ENCODE measurements around the gene KDM8.

The KDM8 gene

DNA sequence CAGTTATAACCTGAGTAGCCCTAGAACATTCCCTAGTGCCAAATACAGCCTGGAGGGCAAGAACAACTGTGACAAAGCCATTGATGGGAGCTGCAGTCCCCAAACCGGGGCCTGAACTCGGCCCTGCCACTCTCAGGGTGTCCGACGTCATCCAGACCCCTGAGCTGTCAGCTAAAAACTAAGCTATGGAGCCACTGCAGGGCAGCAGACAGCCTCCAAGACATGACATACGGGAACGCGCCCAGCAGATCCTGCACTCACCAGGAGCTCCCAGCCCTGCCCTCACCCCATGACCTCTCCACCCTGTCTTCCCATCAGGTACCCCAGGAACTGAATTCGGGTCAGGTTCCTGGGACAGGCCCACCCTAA, 28.4 kb downstream of the KDM8 start:
- DNase-seq (ENCODE audit: low read depth) = no peak

- peak; percentile 46 for DNase-seq (ENCODE audit: low read depth)
Observed at GRCh38 chr16:27232061-27232900, 29.0 kb downstream of the KDM8 start.

DNA sequence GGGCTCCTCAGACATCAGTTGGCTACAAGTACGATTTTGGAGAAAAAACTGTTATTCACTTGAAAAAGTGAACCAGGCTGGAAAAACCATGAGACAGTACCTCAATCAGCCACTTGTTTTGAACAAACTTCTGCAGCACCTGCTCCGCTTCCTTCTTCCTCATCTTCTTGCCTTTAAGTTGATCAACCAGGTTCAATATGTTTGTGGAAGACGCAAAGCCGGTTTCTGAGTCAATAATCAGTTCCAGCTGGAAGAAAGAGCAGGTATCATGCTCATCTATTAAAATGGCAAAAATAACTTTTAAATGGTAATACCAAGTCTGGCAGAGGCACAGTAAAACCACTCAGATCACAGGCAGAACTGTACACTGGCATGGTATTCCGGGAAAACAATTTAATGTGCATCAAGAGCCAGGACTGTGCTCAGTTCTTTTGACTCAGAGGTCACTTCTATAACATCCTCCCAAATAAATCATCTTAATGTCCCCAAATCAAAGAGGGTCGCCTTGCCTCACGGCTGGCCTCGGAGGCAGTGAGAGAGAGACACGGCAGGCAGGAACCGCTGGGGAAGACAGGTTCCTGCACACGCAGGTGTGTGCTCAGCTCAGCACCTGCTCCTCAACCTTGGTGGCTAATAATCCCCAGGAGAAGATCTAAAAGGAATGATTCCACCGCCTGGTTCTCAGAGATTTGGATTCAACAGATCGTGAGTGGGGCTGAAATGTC, 29.7 kb downstream of the KDM8 start:
- no peak for DNase-seq (ENCODE audit: low read depth)

DNA sequence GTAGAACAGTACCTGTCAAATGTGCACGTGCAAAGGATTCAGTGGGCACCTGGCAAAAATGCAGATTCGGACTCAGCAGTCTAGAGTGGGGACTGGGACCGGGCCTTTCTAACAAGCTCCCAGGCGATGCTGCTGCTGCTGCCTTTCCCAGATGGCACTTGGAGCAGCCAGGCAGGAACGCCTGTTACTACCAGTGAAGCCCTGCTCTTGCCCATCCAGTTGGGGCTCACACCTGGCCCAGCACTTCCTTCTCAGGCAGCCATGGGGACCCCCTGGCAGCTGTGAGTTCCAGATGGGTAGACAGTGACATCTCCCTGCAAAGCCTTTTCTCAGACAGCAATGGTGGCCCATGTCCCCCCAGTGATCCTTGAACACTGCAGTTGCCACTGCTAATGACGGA, 30.4 kb downstream of the KDM8 start:
- DNase-seq (ENCODE audit: low read depth) = no peak

DNA sequence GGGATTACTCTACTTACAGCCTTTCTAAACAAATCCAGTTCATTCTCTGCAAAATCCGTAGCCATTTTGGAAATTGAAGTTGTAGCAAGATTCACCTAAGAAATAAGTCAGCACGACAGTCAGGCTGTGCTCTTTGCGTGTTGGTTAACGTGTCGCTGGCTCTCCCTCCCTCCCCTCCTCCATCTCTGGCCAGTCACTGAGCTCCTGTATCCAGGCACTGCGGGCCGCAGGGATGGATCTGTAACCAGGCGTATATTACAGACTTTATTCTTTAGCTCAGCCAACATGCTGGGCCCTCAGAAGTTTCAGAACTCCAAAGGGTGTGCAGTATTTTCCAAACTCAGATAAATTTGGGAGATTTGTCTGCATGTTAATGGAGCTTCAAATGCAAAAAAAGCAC, 30.8 kb downstream of the KDM8 start:
- DNase-seq (ENCODE audit: low read depth) = no peak

GRCh38 chr16:27234603-27235002, 31.3 kb downstream of the KDM8 start:
- no peak for DNase-seq (ENCODE audit: low read depth)

DNA sequence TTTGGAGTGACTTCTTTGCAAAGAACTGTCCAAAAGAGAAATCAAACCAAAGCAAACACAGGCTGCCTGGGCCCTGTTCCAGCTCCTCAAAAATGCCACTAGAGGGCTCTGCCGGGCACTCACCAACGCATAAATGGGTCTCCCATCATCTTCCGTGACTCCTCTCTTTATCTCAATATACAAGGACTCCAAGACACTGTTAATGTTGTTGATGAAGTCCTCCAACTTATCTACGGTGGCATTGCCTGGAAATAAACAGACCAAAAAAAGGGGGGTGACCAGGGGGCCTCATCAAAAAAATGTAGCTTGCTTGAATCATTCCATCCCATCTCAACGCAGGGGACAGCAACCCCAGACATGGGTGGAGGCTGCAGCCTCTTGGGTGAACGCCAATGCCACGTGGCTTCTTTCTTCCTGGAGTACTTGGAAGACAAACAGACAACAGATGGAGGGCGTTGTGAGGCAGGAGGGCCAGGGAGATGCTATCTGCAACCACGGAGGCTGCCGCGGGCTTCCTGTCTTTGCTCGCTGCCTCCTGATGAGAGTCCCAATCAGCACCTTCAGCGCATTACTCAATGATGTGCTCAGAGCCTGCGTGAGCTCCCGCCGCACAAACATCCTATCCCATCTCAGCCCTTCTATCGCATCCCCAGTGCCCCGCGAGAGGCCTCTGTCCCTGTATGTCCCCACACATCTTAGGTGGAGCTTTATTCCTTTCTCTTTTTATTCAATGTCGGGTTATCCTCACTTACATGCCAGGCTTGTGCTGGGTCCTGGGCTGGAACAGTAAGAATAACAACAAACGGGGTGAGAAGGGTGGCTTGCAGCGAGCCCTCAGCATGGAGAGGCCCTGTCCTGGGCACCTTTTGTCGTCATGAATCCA, 32.0 kb downstream of the KDM8 start:
- peak; percentile 78 for DNase-seq (ENCODE audit: low read depth)

GRCh38 chr16:27235938-27236245, 32.6 kb downstream of the KDM8 start:
- DNase-seq (ENCODE audit: low read depth) = peak; percentile 29

DNA sequence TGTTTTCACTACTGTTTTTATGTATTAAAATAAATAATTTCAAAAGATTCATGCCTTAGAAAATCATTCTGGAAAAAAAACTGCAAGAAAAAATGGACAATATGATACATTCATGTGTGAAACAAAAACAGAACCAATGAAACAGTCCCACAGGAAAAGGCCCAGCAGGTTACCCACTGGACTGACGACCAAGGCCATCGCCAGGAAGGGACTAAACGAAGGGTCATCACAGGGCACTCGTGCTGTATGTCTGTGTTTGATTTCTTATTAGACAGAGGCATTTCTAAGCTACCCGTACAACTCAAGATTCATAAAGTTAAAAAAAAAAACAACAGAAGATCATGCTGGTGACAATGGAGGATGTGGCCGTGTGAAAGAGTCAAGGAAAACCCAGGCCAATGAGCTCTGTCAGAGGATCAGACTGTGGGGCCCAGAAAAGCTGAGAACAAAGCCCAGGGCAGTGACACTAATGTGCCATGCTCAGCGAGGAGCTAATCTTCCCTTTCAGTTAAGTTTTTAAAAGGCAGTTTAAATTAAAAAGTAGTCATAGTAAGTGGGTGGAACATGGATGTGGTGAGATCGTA, 33.4 kb downstream of the KDM8 start:
- DNase-seq (ENCODE audit: low read depth) = no peak

DNA sequence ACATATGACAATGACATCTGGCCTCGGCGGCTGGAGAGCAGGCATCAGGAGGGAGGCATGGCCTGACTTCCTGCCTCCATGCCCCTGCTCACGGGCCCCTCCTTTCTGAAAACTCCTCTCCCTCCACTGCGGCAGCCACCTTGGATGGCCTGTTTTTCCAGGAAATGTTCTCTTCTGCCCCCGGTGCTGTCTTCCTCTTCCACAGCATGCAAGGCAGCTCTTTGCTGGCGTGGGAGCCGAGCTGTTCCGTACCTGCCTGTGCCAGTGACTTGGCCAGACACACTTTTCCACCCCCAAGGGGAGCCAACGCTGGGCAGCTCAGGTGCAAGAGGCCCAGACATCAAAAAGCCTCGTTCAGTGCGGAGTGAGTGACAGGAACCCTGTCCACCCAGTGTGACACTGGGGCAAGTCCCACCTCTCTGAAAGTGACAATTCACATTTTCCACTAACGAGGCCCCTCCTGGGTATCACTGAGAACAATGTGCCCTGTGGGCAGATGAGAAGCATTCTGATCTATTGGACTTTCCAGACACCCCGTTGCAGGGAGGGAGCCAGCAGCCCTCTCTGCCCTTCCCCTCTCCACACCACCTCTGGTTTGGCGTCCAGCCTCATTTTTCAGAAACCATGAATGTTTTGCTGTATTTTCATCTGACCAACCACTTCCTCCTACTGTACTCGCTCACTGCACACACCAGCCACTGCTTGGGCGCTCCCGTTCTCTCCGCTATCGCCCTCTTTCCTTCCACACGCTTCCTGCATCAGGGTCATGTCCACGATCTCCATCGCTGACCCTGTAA, 34.1 kb downstream of the KDM8 start:
- DNase-seq (ENCODE audit: low read depth) = peak; percentile 74

GRCh38 chr16:27238016-27238587, 34.8 kb downstream of the KDM8 start:
- DNase-seq (ENCODE audit: low read depth) = peak; percentile 51

DNA sequence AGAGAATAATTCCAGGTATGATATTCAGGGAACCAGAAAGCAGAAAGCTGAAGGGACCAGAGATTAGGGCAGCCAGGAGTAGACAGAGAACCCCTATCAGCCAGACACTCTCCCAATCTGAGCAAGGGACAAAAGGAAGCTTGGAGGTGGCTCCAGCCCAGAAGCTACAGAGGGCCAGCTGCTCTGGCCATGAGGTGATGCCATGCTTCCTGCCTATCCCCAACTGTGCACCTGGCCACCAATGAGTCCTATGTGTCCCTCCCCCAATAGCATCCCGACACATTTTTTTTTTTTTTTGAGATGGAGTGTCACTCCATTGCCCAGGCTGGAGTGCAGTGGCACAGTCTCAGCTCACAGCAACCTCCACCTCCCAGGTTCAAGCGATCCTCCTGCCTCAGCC, 35.3 kb downstream of the KDM8 start:
- no peak for DNase-seq (ENCODE audit: low read depth)

DNA sequence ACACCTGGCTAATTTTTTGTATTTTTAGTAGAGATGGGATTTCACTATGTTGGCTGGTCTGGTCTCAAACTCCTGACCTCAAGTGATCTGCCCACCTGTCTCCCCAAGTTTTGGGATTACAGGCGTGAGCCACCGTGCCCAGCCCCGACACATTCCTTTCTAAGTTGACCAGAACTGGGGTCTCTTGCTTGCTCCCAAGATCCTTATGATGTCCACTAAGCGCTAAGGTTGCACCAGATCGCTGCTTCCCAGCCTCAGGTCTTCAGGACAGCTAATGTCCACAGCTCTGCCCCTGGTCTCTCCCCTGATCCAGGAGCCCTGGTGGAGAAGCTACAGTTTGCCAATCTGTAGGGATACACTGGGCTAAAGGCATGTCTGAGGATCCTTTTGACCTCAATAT, 35.7 kb downstream of the KDM8 start:
- no peak for DNase-seq (ENCODE audit: low read depth)

- DNase-seq (ENCODE audit: low read depth) = no peak
Observed at GRCh38 chr16:27239906-27240655, 36.8 kb downstream of the KDM8 start.

- DNase-seq (ENCODE audit: low read depth) = no peak
Observed at GRCh38 chr16:27240948-27241531, 37.7 kb downstream of the KDM8 start.

DNA sequence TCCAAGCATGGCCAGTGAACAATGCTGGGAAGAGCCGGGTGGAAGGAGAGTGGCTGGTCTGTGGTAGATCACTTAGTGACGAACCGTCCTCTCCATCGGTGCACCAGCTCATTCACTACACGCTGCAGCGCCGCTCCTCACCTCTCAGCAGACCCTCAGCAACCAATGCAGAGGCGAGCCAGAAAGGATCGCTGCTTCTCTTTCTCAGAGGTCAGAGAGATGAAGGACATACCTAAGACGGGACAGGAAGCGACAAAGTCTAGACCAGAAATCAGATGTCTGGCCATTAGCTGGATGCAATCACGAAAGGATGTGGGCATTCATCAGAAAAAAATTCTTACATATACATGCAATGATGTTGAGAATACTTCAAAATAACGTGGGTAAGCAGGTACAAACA, 38.3 kb downstream of the KDM8 start:
- no peak for DNase-seq (ENCODE audit: low read depth)

- DNase-seq (ENCODE audit: low read depth) = no peak
Observed at GRCh38 chr16:27242398-27242797, 39.1 kb downstream of the KDM8 start.

DNA sequence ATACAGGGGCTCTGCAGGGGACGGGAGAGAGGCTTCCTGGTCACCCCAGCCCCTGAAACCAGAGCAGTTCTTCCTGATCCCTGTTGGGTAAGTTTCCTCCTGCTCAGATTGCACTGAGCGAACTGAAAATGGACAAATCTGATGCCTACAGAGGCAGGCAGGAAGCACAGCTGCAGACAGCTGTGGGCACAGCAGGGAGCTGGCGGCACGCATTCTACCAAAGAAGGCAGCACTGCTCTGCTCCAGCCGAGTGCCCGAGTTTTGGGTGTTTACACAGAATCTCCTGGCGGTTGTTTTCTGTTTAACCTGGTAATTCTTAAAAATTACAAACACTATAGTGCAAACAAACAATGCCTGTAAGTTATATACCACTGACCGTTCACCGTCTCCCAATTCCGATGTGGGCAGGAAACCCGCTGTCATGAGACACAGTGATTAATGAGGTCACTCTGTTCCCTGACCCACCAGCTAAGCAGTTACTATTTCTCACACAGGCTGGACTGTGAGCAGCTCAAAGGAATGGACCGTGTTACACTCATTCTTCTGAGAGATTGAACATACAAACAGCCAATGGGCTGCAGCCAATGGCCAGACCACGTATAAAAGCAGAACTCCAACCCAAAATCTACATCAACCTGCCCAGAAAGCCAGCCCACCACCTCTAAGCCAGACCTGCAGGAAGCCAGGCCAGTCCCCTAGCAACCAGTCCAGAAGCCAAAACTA, 39.7 kb downstream of the KDM8 start:
- DNase-seq (ENCODE audit: low read depth) = no peak

- no peak for DNase-seq (ENCODE audit: low read depth)
Observed at GRCh38 chr16:27243725-27244362, 40.5 kb downstream of the KDM8 start.
